ENCODE measurements around the gene KCNIP2.

Gene KCNIP2

DNA sequence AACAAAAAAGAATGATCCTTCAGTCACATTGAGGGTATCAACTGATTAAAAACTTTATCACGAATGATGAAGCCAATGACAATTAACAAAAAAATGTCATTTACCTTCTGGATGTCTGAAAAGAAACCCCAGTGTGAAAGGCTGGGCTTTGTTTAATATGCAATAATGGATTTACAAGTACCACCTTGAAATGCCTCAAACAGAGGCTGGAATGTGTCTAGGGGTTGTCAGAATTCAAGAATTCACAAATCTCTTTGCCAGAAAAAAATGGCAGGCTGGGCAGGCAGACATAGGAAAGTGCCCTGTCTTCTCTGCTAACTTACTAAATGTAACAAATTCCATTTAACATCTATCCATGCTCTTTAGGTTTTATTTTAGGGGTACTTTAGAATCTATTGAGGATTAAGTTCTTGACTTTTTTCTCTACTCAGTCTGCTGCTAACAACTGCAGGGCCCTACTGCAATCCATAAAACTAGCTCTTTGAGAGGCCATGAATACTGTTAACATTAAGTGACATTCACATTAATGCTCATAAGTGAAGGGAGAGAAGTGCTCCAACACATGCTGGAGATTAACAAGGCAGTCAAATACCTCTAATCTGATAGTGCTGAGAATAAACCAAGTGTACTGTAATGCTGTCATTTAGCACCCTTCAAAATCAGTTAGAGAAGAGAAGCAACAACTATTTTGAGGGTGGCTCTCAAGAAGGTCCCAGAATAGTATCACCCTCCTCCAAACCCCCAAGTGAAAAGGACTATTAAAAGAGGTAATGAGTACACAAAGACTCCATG is 43.1 kb upstream of the KCNIP2 start:
- DNase-seq (ENCODE audit: low read depth in 2 of 2), result no peak
- TF ChIP-seq CTCF (IDR thresholded peaks at IDR 0.05; ENCODE audit: low read depth, low read length), result no peak
- H3K4me3 ChIP-seq (replicated peaks in 1 of 2; ENCODE audit: low read depth in 2 of 2, low read length in 2 of 2), result no peak overlapping the region

GRCh38 chr10:101881036-101881774 is 37.6 kb upstream of the KCNIP2 start:
- TF ChIP-seq CTCF (IDR thresholded peaks at IDR 0.05; ENCODE audit: low read depth, low read length), result no peak
- DNase-seq (ENCODE audit: low read depth in 2 of 2), result no peak
- H3K4me3 ChIP-seq (replicated peaks in 1 of 2; ENCODE audit: low read depth in 2 of 2, low read length in 2 of 2), result no peak overlapping the region

- TF ChIP-seq CTCF (IDR thresholded peaks at IDR 0.05; ENCODE audit: low read depth, low read length), result no peak
- no peak overlapping the region for H3K4me3 ChIP-seq (replicated peaks in 1 of 2; ENCODE audit: low read depth in 2 of 2, low read length in 2 of 2)
- DNase-seq (ENCODE audit: low read depth in 2 of 2), result no peak
These were observed 36.6 kb upstream of the KCNIP2 start for GRCh38 chr10:101880232-101880573.

DNA sequence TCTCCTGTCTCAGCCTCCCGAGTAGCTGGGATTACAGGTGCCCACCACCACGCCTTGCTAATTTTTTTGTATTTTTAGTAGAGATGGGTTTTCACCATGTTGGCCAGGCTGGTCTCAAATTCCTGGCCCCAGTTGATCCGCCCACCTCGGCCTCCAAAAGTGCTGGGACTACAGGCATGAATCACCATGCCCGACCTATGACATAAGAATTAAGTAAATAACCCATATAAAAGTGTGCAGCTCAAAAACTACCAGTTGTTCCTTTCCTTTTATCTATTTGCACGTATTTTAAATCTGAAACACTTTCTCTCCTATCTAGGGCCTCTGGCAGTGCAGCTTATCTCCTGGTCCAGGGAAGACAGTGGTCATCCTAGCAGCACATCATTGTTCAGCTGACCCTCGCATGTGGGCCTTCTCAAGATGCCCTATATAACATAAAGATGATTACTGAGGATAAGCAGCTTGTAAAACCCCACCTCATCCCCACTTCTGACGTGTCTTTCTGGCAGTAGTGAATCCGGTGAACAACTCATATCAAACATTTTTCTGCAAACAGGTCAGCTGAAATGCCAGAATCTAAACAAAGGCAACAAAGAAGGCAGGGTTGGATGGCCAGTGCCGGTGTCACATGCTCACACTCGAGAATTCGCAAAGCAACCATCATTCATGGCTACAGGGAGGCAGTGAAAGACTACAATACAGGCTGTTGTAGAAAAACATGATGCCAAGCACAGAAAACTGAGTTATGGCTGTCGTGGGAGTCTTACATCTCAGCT is 36.0 kb upstream of the KCNIP2 start:
- H3K4me3 ChIP-seq (replicated peaks in 1 of 2; ENCODE audit: low read depth in 2 of 2, low read length in 2 of 2), result no peak overlapping the region
- peak; percentile 18 to 81 for DNase-seq (ENCODE audit: low read depth in 2 of 2)
- no peak for TF ChIP-seq CTCF (IDR thresholded peaks at IDR 0.05; ENCODE audit: low read depth, low read length)

DNA sequence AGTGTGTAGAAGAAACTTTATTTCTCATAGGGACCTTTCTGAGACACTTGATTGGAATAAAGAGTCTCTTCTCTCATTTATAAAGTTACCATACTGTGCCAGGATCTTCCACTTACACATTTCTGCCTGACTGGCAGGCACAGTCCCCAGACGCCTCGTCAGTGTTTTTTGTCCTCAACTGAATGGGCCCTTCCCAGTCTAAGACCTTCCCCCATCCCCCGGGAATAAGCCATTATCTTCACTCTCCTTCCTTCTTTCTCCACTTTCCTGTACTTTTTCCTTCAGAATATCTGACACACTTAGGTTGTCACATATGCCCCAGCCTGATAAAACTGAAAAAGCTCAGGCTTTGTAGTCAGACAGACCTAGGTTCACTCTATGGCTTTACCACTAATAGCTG is 35.3 kb upstream of the KCNIP2 start:
- no peak for DNase-seq (ENCODE audit: low read depth in 2 of 2)
- H3K4me3 ChIP-seq (replicated peaks in 1 of 2; ENCODE audit: low read depth in 2 of 2, low read length in 2 of 2), result no peak overlapping the region
- TF ChIP-seq CTCF (IDR thresholded peaks at IDR 0.05; ENCODE audit: low read depth, low read length), result no peak

- DNase-seq (ENCODE audit: low read depth in 2 of 2), result no peak
- TF ChIP-seq CTCF (IDR thresholded peaks at IDR 0.05; ENCODE audit: low read depth, low read length), result no peak
These were observed 31.6 kb upstream of the KCNIP2 start for GRCh38 chr10:101875068-101875688.

More at GRCh38 chr10:101875068-101875688, 31.6 kb upstream of the KCNIP2 start:
- no peak overlapping the region for H3K4me3 ChIP-seq (replicated peaks in 1 of 2; ENCODE audit: low read depth in 2 of 2, low read length in 2 of 2)
